Hepatocyte (in vitro differentiated cells): ENCODE data around the gene NME8. TPM values are rescaled to one million over a fixed set of nuclear protein-coding genes. Genes with fewer than 3 reads are reported as not detected.

ENCODE experiments used
- DNase-seq: peaks from one replicate; pipeline ENCODE4 v3.0.0-alpha.2; 2016; ENCODE audit warnings: low spot score
- H2AFZ ChIP-seq: fragments of 200-600 bp; sonication (generic); 2 replicates; pipeline ENCODE4 v1.6.0; 2016; ENCODE audit warnings: antibody characterized with exemption, mild to moderate bottlenecking
- H3K27ac ChIP-seq: fragments of 200-600 bp; sonication (generic); 2 replicates; pipeline ENCODE4 v1.5.1; 2016; ENCODE audit warnings: mild to moderate bottlenecking
- H3K27me3 ChIP-seq: fragments of 200-600 bp; sonication (generic); 2 replicates; pipeline ENCODE4 v1.6.1; 2016
- H3K36me3 ChIP-seq: fragments of 200-600 bp; sonication (generic); replicated peaks from 2 replicates; pipeline ENCODE4 v1.5.1; 2016; ENCODE audit warnings: low read depth; ENCODE audit not compliant: insufficient read depth
- H3K4me1 ChIP-seq: fragments of 200-600 bp; sonication (generic); 2 replicates; pipeline ENCODE4 v1.5.1; 2016; ENCODE audit warnings: mild to moderate bottlenecking, moderate library complexity; ENCODE audit not compliant: insufficient read depth
- H3K4me2 ChIP-seq: fragments of 200-600 bp; sonication (generic); 2 replicates; pipeline ENCODE4 v1.6.0; 2016
- H3K4me3 ChIP-seq: fragments of 200-600 bp; sonication (generic); 2 replicates; pipeline ENCODE4 v1.5.1; 2016; ENCODE audit warnings: mild to moderate bottlenecking
- H3K79me2 ChIP-seq: fragments of 200-600 bp; sonication (generic); 2 replicates; pipeline ENCODE4 v1.6.0; 2017; ENCODE audit warnings: mild to moderate bottlenecking
- H3K9me2 ChIP-seq: fragments of 200-600 bp; sonication (generic); replicated peaks from 2 replicates; pipeline ENCODE4 v1.6.0; 2017; ENCODE audit warnings: mild to moderate bottlenecking; ENCODE audit not compliant: insufficient read depth
- H3K9me3 ChIP-seq: fragments of 200-600 bp; sonication (generic); 2 replicates; pipeline ENCODE4 v1.5.1; 2016; ENCODE audit warnings: low read depth, mild to moderate bottlenecking
- H4K20me1 ChIP-seq: fragments of 200-600 bp; sonication (generic); 2 replicates; pipeline ENCODE4 v1.6.0; 2016; ENCODE audit warnings: mild to moderate bottlenecking; ENCODE audit not compliant: insufficient read depth, poor library complexity, severe bottlenecking
- EZH2 ChIP-seq: fragments of 200-600 bp; sonication (generic); IDR thresholded peaks from 2 replicates; pipeline ENCODE4 v1.6.1; 2016; ENCODE audit warnings: antibody characterized with exemption, mild to moderate bottlenecking, borderline replicate concordance
- EZH2phosphoT487 ChIP-seq: fragments of 200-600 bp; sonication (generic); IDR thresholded peaks from one replicate; pipeline ENCODE4 v1.6.1; 2018; ENCODE audit warnings: antibody characterized with exemption, mild to moderate bottlenecking, low read depth, moderate library complexity; ENCODE audit not compliant: unreplicated experiment, severe bottlenecking
- WGBS: methylation state at CpG from one replicate; pipeline ENCODE4 v1.1.6; 2016; ENCODE audit warnings: low lambda C conversion rate; ENCODE audit errors: missing lambda C conversion rate; 5-methylcytosine and 5-hydroxymethylcytosine counted together
- polyA plus RNA-seq: library from polyadenylated mRNA; unstranded; fragments of >200 nt; fragmentation: Nextera tagmentation; extraction: Ambion mirVana; gene quantifications from 2 replicates; pipeline ENCODE4 v1.2.1, GENCODE V29; 2016
- total RNA-seq: library from RNA; depleted of rRNA; stranded (reverse); fragments of >200 nt; gene quantifications from 2 replicates; pipeline ENCODE4 v1.2.3, GENCODE V29; 2014
- TF ChIP-seq, protein P1 (sequence below): fragments of 200-600 bp; sonication (generic); IDR thresholded peaks from 2 replicates; pipeline ENCODE4 v1.5.1; 2016; ENCODE audit warnings: antibody characterized with exemption, mild to moderate bottlenecking; ENCODE audit not compliant: poor library complexity

Gene NME8
- total and polyA plus RNA-seq, 2 experiments from 2014 or later, result not detected

GRCh38 chr7:37924491-37925041 is 76.2 kb downstream of the NME8 start:
- H3K36me3 ChIP-seq, result no peaks in the 10 kb centered on the region
- no peak overlapping the region for H3K27ac ChIP-seq
- 85% methylated on average over 3 of the region's 3 CpGs for WGBS
- no peak overlapping the region for H3K4me2 ChIP-seq
- H3K4me3 ChIP-seq, result no peak overlapping the region
- H3K4me1 ChIP-seq, result no peaks in the 10 kb centered on the region
- H3K27me3 ChIP-seq, result peaks cover 21% of the 10 kb centered on the region
- no peak for DNase-seq
- no peaks in the 10 kb centered on the region for H3K79me2 ChIP-seq
- H3K9me2 ChIP-seq, result no peaks in the 10 kb centered on the region
- TF ChIP-seq EZH2phosphoT487 (no peak), EZH2 (no peak)
- TF ChIP-seq, protein P1, sequence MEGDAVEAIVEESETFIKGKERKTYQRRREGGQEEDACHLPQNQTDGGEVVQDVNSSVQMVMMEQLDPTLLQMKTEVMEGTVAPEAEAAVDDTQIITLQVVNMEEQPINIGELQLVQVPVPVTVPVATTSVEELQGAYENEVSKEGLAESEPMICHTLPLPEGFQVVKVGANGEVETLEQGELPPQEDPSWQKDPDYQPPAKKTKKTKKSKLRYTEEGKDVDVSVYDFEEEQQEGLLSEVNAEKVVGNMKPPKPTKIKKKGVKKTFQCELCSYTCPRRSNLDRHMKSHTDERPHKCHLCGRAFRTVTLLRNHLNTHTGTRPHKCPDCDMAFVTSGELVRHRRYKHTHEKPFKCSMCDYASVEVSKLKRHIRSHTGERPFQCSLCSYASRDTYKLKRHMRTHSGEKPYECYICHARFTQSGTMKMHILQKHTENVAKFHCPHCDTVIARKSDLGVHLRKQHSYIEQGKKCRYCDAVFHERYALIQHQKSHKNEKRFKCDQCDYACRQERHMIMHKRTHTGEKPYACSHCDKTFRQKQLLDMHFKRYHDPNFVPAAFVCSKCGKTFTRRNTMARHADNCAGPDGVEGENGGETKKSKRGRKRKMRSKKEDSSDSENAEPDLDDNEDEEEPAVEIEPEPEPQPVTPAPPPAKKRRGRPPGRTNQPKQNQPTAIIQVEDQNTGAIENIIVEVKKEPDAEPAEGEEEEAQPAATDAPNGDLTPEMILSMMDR, result no peak
- H2AFZ ChIP-seq, result no peak overlapping the region
- no peaks in the 10 kb centered on the region for H4K20me1 ChIP-seq
- H3K9me3 ChIP-seq, result no peaks in the 10 kb centered on the region

- no peak overlapping the region for H2AFZ ChIP-seq
- TF ChIP-seq EZH2, result no peak
- TF ChIP-seq EZH2phosphoT487, result no peak
- TF ChIP-seq, protein P1, result no peak
- no peaks in the 10 kb centered on the region for H3K9me3 ChIP-seq
- H3K9me2 ChIP-seq, result no peaks in the 10 kb centered on the region
- H3K4me1 ChIP-seq, result peaks cover 7% of the 10 kb centered on the region
- DNase-seq, result no peak
- no peaks in the 10 kb centered on the region for H3K36me3 ChIP-seq
- peaks cover 12% of the 10 kb centered on the region for H3K27me3 ChIP-seq
- no peaks in the 10 kb centered on the region for H4K20me1 ChIP-seq
- no peak overlapping the region for H3K4me2 ChIP-seq
- WGBS, result 100% methylated on average over 1 of the region's 1 CpG
- H3K79me2 ChIP-seq, result no peaks in the 10 kb centered on the region
- H3K4me3 ChIP-seq, result no peak overlapping the region
- no peak overlapping the region for H3K27ac ChIP-seq
Measured at GRCh38 chr7:37925620-37926019, 77.2 kb downstream of the NME8 start.

DNA sequence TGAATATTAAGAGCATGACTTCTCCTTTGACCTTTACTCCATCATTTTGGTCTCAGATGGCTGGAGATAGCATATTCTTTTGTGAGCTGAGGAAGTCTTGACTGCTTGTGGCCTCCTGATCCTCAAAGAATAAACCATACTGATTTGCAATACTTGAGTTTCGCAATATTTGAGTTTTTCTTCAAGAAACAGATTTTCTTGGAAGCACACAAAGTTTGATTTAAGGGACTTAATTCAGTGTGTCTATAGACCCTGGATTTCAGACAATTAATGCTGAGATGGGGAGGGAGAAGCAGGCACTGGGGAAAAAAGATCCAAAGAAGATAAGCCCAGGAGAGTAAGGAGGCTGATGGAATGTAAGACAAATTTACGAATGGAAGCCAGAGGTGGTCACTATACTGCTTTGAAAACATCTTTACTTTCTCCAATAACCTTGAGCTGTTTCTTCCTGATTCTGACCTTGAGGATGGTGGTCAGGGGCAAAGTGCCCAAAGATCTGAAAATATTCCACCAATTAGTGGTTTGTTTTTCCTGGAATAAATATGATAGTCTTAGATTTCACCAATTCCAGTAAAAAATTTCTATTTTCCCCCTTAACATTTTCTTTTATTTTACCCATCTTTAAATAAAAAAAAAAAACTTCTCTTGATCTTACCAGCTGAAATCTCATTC is 79.5 kb downstream of the NME8 start:
- no peak for DNase-seq
- no peaks in the 10 kb centered on the region for H3K79me2 ChIP-seq
- no peak overlapping the region for H3K27ac ChIP-seq
- TF ChIP-seq EZH2, result no peak
- TF ChIP-seq, protein P1, result no peak
- TF ChIP-seq EZH2phosphoT487, result no peak
- H3K27me3 ChIP-seq, result no peaks in the 10 kb centered on the region
- WGBS, result 84% methylated on average over 2 of the region's 2 CpGs
- H3K36me3 ChIP-seq, result no peaks in the 10 kb centered on the region
- no peaks in the 10 kb centered on the region for H3K9me3 ChIP-seq
- H3K9me2 ChIP-seq, result no peaks in the 10 kb centered on the region
- H3K4me3 ChIP-seq, result no peak overlapping the region
- no peaks in the 10 kb centered on the region for H4K20me1 ChIP-seq
- H3K4me1 ChIP-seq, result peaks cover 9% of the 10 kb centered on the region
- H2AFZ ChIP-seq, result no peak overlapping the region
- H3K4me2 ChIP-seq, result no peak overlapping the region
